Endothelial cell of umbilical vein (primary cell): ENCODE measurements around the gene PLB1. TPM values are rescaled to one million over a fixed set of nuclear protein-coding genes. Genes with fewer than 3 reads are reported as not detected.

Experiments used
- BruUV-seq: library from RNA; stranded (reverse); fragments of 400-500 nt; replicated peaks from 2 replicates; lab custom pipeline; 2021; lab: Mats Ljungman, UMichigan
- CTCF ChIA-PET: fragments of 300-600, 350-600 bp; sonication (Branson Sonifier 250); formaldehyde crosslinking; loops from one replicate; lab custom pipeline; 2021; ENCODE audit warnings: antibody characterized with exemption, inconsistent platforms; lab: Charles Lee
- POLR2A ChIA-PET: fragments of 300-600, 350-600 bp; sonication (Branson Sonifier 250); formaldehyde crosslinking; loops from one replicate; lab custom pipeline; 2021; ENCODE audit warnings: antibody characterized with exemption, inconsistent platforms; lab: Charles Lee
- DNase-seq: peaks from one replicate; pipeline ENCODE4 v3.0.0-alpha.2; 2011; ENCODE audit warnings: low read depth, low spot score
- FAIRE-seq: peaks from 2 replicates; lab custom pipeline; 2011; peaks lifted over from hg19 to GRCh38; lab: Jason Lieb, UNC
- H2AFZ ChIP-seq: 2 replicates; pipeline ENCODE4 v1.6.0; 2012; ENCODE audit warnings: low read depth, low read length, control low read depth, inconsistent platforms
- H3K27ac ChIP-seq: 2 replicates; pipeline ENCODE4 v1.5.1; 2011; ENCODE audit warnings: low read depth, mild to moderate bottlenecking, control low read depth, low read length, moderate library complexity; ENCODE audit not compliant: insufficient read depth
- H3K27me3 ChIP-seq, 2 experiments: 2 replicates each; pipeline versions ENCODE4 v1.6.0 to v1.6.1; 2011; ENCODE audit warnings: low read length in 2 of 2, mixed read lengths in 1 of 2; ENCODE audit not compliant: control insufficient read depth in 2 of 2, insufficient read depth in 2 of 2
- H3K36me3 ChIP-seq, 2 experiments: 2 replicates in 1 of 2; 3 replicates in 1 of 2; pipeline ENCODE4 v1.5.1; 2011; ENCODE audit warnings: low read length in 2 of 2, mild to moderate bottlenecking in 1 of 2, moderate library complexity in 1 of 2; ENCODE audit not compliant: control insufficient read depth in 2 of 2, insufficient read depth in 2 of 2; ENCODE audit errors: extremely low read depth in 1 of 2
- H3K4me1 ChIP-seq: 3 replicates; pipeline ENCODE4 v1.5.1; 2011; ENCODE audit warnings: mild to moderate bottlenecking, low read length; ENCODE audit not compliant: control insufficient read depth, insufficient read depth; ENCODE audit errors: extremely low read depth
- H3K4me2 ChIP-seq: 2 replicates; pipeline ENCODE4 v1.6.1; 2011; ENCODE audit warnings: low read length, control low read depth, mixed read lengths; ENCODE audit not compliant: insufficient read depth
- H3K4me3 ChIP-seq, 3 experiments: fragments of 200-600 bp in 1 of 3; sonication (generic), shearing (Covaris generic) in 1 of 3; replicated peaks in 1 of 3; 2 replicates each; pipeline ENCODE4 v1.5.1; 2011 to 2016; ENCODE audit warnings: control low read depth in 3 of 3, low read length in 3 of 3, mild to moderate bottlenecking in 2 of 3, inconsistent platforms in 1 of 3, low read depth in 1 of 3, moderate library complexity in 1 of 3; ENCODE audit not compliant: insufficient read depth in 1 of 3
- H3K79me2 ChIP-seq: 2 replicates; pipeline ENCODE4 v1.6.0; 2012; ENCODE audit warnings: low read length, inconsistent platforms; ENCODE audit not compliant: control insufficient read depth, insufficient read depth
- H3K9ac ChIP-seq: replicated peaks from 2 replicates; pipeline ENCODE3; 2011; ENCODE audit warnings: low read length, control low read depth; ENCODE audit not compliant: insufficient read depth; ENCODE audit errors: extremely low read depth
- H3K9me1 ChIP-seq: replicated peaks from 3 replicates; pipeline ENCODE4 v1.6.0; 2011; ENCODE audit warnings: mild to moderate bottlenecking, low read length; ENCODE audit not compliant: control insufficient read depth, insufficient read depth; ENCODE audit errors: extremely low read depth
- H3K9me3 ChIP-seq: replicated peaks from 2 replicates; pipeline ENCODE4 v1.5.1; 2012; ENCODE audit warnings: low read length, inconsistent platforms; ENCODE audit not compliant: control insufficient read depth, insufficient read depth
- H4K20me1 ChIP-seq: replicated peaks from 2 replicates; pipeline ENCODE3; 2011; ENCODE audit warnings: mild to moderate bottlenecking, low read length; ENCODE audit not compliant: control insufficient read depth, insufficient read depth; ENCODE audit errors: extremely low read depth
- CTCF ChIP-seq, 2 donors: IDR thresholded peaks; 1 replicate in 1 of 2; 2 replicates in 1 of 2; pipeline ENCODE4 v1.5.1; 2011; ENCODE audit warnings: low read length in 2 of 2, mild to moderate bottlenecking in 2 of 2, moderate library complexity in 2 of 2, control low read depth in 1 of 2, inconsistent platforms in 1 of 2, low read depth in 1 of 2; ENCODE audit not compliant: insufficient read depth in 1 of 2; ENCODE audit errors: extremely low read depth in 1 of 2
- EZH2 ChIP-seq: IDR thresholded peaks from 2 replicates; pipeline ENCODE4 v1.6.1; 2012; ENCODE audit warnings: borderline replicate concordance, low read depth, mild to moderate bottlenecking, moderate library complexity, low read length, inconsistent platforms; ENCODE audit not compliant: severe bottlenecking
- FOS ChIP-seq: IDR thresholded peaks from 2 replicates; pipeline ENCODE4 v1.6.1; 2011; ENCODE audit warnings: mild to moderate bottlenecking, low read length, moderate library complexity, borderline replicate concordance; ENCODE audit not compliant: insufficient read depth
- GATA2 ChIP-seq: IDR thresholded peaks from 2 replicates; pipeline ENCODE4 v1.7.0; 2011; ENCODE audit warnings: low read depth, mild to moderate bottlenecking, moderate library complexity, mixed read lengths, low read length; ENCODE audit not compliant: insufficient read length, insufficient read depth
- JUN ChIP-seq: IDR thresholded peaks from 2 replicates; pipeline ENCODE4 v1.6.1; 2011; ENCODE audit warnings: borderline replicate concordance, low read depth; ENCODE audit not compliant: insufficient read length, insufficient read depth
- MAX ChIP-seq: IDR thresholded peaks from 2 replicates; pipeline ENCODE4 v1.6.1; 2011; ENCODE audit not compliant: insufficient read depth, insufficient read length
- MYC ChIP-seq: IDR thresholded peaks from one replicate; pipeline ENCODE4 v1.6.1; 2011; ENCODE audit warnings: mild to moderate bottlenecking, low read depth, low read length
- POLR2A ChIP-seq: IDR thresholded peaks from 2 replicates; pipeline ENCODE4 v1.6.1; 2012; ENCODE audit warnings: low read depth, mild to moderate bottlenecking, control low read depth, low read length
- POLR2AphosphoS5 ChIP-seq: IDR thresholded peaks from 2 replicates; pipeline ENCODE4 v1.6.1; 2012; ENCODE audit warnings: low read depth, mild to moderate bottlenecking, control low read depth, low read length, moderate library complexity; ENCODE audit not compliant: insufficient read depth
- dilution Hi-C: fragments of 300-500 bp; cut with MboI; formaldehyde crosslinking; loops from one replicate; pipeline ENCODE4 v1.15.0; 2019; ENCODE audit warnings: low sequenced_read_pairs; ENCODE audit not compliant: extremely low pct_ligation_motif_present
- intact Hi-C: fragments of 100-400 bp; cut with micrococcal nuclease; formaldehyde crosslinking; loops from one replicate; pipeline ENCODE4 v1.10.0; 2022
- polyA plus RNA-seq, 4 experiments: library from polyadenylated mRNA; depleted of rRNA in 3 of 4; stranded (reverse) in 3 of 4; unstranded in 1 of 4; fragments of >200 nt; gene quantifications; 2 replicates each; pipeline versions ENCODE4 v1.2.1 to v1.2.3, GENCODE V29; 2011 to 2012; ENCODE audit warnings: missing spikeins in 1 of 4
- total RNA-seq: library from RNA; stranded (reverse); gene quantifications from 2 replicates; pipeline ENCODE4 v1.2.3, GENCODE V29; 2021

The PLB1 gene
- total and polyA plus RNA-seq, 2 donors (not counting 3 experiments of a cell fraction or from before 2014, with no cell fraction given), result 0.75 to 0.80 TPM

DNA sequence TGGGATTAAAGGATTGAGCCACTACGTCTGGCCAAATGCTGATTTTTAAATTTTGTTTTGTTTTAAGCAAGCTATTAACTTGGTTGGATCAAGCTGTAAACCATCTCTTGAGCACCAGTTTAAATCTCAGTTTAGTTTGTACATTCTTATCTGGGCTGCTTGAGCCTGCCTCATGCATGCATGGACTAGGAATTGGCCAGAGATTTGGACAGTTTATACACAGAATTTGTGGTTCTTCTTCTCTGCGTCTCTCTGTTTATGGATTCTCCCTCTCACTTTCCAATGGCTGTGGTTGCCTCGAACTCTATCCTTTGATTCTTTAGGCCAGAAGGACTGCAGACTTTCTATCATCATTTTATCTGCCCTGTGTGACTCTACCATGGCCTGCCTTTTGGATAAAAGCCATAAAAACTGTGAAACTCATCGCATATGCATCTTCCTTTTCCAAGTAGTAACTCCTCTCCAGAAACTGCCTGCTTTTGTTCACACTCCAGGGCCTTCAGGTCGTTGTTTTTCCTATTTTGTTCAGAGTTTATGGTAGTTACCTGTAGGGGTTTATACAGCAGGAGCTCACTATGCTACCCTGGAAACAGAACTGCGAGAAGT, 32.5 kb upstream of the PLB1 start:
- Histone ChIP-seq H2AFZ (no peak overlapping the region), H3K9me3 (no peaks in the 10 kb centered on the region), H3K4me1 (no peaks in the 10 kb centered on the region), H3K9ac (no peak overlapping the region), H3K4me3 (no peak overlapping the region), H3K27ac (no peak overlapping the region), H3K36me3 (no peaks in the 10 kb centered on the region), H3K27me3 (peaks cover 7 to 11% of the 10 kb centered on the region in 2 experiments), H3K4me2 (no peak overlapping the region), H4K20me1 (no peaks in the 10 kb centered on the region), H3K9me1 (no peaks in the 10 kb centered on the region), H3K79me2 (no peaks in the 10 kb centered on the region)
- TF ChIP-seq POLR2AphosphoS5 (no peak), CTCF (IDR thresholded peaks at IDR 0.05; ENCODE audit: extremely low read depth in 1 of 2, insufficient read depth in 1 of 2, low read depth in 1 of 2, low read length in 2 of 2) (no peak), POLR2A (no peak), GATA2 (no peak), EZH2 (no peak), MYC (no peak), JUN (no peak), MAX (no peak), FOS (no peak)
- DNase-seq (no peak), FAIRE-seq (no peak)
- dilution Hi-C loops, result no loop called here
- POLR2A ChIA-PET, result no interaction called here
- CTCF ChIA-PET, result interaction anchor here (1.5 to 1.8 kb wide), 2 partner anchors 9 to 11 kb away, joined by 4 to 5 read pairs; no protein-coding TSS in a partner anchor
- intact Hi-C loops, result no loop called here
- no TSS peak for BruUV-seq
